ENCODE data around the gene TMPRSS13.
"Not testable (repeated sequence)": the region's sequence is repeated elsewhere in the genome, so short reads cannot be mapped to it uniquely, and the experiment has no call there.

The TMPRSS13 gene

DNA sequence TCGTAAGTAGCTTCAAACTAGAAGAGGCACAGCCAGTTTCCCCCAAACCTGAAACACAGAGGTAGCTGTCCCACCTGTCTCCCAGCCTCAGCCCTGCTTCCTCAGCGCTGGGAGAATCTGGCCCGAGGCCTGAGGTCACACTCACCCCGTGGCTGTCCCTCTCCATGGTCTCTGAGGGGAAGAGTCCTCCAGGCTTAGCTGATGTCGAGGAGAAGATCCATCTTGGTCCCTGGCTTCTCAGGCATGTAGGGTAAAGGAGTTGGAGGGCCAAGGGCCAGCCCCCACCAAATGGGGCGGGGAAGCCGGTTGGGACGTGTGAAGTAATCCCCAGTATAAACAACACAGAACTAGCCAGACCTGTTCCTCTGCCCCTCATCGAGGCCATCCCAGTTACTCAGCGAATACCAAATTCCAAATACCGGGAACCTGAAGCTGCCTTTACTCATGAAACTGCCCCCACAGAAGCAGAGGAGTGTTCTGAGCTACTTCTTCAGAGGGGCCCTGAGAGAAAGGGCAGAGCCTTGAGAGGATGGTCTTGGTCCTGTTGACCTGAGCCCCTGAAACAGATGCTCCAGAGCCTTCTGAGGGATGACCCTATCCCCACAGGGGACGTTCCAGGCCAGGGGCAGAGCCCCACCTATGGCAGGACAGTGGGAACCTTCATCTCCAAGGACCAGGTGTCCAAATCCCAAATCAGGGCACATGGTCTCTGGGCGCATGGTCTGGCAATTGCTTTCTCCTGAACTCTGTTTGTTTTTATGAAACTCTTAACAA, at the start of gene TMPRSS13:
Gene TMPRSS13 (minus strand): TSS at position 261 of the 774 bp plus-strand sequence. CDS start 95 bp downstream, at position 166.
- no peak for DNase-seq

GRCh38 chr11:117978991-117979390, 49.8 kb upstream of the TMPRSS13 start:
- no peak for DNase-seq

DNA sequence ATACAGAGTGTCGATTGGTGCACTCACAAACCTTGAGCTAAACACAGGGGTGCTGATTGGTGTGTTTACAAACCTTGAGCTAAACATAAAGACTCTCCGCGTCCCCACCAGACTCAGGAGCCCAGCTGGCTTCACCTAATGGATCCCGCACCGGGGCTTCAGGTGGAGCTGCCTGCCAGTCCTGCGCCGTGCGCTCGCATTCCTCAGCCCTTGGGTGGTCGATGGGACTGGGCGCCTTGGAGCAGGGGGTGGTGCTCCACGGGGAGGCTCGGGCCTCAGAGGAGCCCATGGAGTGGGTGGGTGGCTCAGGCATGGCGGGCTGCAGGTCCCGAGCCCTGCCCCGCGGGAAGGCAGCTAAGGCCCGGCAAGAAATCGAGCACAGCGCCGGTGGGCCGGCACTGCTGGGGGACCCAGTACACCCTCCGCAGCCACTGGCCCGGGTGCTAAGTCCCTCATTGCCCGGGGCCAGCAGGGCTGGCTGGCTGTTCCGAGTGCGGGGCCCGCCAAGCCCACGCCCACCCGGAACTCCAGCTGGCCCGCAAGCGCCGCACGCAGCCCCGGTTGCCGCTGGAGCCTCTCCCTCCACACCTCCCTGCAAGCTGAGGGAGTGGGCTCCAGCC, 49.2 kb upstream of the TMPRSS13 start:
- DNase-seq = not testable (repeated sequence)

- not testable (repeated sequence) for DNase-seq
Measured at GRCh38 chr11:117977612-117978264, 48.5 kb upstream of the TMPRSS13 start.

GRCh38 chr11:117977029-117977428, 47.8 kb upstream of the TMPRSS13 start:
- no peak for DNase-seq

DNA sequence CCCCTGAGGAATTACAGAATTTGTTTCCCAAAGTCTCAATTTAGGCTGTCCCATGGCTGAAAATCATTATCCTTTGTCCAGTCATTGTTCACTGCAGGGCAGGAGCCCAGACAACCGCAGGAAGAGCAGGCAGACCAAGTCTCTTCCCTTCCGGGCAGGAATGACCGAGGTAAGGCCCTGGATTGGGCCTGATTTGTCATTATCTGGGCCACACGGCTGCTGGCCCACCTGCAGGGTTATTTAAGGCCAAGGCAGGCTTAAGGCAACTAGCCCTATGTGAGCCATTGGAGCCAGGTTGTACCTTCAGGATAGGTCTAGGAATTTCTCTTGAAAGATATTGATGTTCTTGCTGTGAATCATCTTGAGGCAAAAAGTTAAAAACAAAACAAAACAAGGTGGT, 47.2 kb upstream of the TMPRSS13 start:
- no peak for DNase-seq

DNA sequence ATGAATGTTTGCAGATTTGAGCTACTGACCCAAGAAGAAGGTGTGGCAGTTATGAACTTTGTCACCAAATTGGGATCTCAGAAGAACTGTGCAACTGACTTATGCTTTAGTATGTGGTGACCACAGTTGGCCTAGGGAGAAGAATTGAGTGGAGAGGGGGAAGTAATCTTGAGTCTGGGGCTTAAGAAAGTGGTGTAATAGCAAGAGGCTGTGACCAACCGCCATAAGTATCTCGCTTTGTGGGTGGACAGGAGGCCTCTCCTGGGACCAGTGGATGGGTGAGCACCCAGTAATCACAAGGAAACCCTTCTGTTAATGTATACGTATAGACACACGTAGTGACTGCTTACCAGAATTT, 44.3 kb upstream of the TMPRSS13 start:
- no peak for DNase-seq

DNA sequence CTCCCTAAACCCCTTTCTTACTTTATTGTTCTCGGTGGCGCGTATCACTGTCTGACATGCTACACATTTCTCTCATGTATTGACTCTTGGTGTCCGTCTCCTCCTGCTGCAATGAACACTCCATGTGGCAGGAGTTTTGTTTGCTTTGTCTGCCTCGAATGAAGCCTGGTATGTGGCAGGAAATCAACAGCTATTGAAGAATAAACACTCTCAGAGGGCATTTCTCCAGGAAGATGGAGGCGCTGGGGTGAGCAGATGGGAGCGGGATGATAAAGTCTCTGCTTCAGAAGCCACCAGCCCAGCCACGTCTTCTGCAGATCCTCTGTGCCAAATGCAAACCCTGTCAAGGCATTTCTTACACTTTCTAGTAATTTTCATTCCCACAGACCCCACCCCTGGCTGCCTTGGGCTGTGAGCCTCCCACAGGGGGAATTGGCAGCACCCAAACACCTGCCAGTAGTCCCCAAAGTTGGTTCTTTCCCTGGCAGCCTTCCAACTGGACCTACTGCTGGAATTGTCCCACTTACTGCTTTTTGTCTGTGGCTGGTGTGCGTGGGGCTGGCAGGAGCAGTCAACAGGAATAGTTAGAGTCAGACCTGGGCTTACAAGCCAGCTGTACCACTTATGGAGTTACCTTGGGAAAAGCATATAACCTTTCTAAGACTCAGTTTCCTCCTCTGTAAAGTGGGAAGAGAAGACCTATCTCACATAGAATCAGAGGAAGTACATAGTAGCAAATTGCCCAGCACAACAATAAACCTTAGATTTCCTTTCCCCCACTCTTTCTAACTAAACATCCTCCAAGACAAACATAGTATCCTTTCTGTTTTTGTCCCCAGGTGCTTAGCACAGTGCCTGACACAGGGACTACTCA, 43.7 kb upstream of the TMPRSS13 start:
- no peak for DNase-seq

DNA sequence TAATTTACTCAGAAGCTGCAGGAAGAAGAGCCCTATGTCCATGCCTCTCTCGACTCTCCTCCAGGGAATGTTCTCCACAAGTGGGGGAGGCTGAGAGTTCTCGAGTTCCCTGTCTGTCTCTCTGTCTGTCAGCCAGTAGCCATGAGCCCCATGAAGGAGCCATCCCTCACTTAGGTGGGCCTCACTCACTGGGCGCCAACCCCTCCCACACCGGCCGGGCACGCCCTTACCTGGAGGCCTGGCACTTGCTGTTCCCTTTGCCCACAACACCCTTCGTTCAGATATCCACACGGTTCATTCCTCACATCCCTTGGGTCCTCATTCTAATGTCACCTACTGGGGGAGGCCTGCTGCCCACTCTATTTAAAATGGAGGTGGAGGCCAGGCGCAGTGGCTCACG, 42.8 kb upstream of the TMPRSS13 start:
- DNase-seq = no peak

- DNase-seq = peak; percentile 59
Measured at GRCh38 chr11:117970400-117971024, 41.3 kb upstream of the TMPRSS13 start.

DNA sequence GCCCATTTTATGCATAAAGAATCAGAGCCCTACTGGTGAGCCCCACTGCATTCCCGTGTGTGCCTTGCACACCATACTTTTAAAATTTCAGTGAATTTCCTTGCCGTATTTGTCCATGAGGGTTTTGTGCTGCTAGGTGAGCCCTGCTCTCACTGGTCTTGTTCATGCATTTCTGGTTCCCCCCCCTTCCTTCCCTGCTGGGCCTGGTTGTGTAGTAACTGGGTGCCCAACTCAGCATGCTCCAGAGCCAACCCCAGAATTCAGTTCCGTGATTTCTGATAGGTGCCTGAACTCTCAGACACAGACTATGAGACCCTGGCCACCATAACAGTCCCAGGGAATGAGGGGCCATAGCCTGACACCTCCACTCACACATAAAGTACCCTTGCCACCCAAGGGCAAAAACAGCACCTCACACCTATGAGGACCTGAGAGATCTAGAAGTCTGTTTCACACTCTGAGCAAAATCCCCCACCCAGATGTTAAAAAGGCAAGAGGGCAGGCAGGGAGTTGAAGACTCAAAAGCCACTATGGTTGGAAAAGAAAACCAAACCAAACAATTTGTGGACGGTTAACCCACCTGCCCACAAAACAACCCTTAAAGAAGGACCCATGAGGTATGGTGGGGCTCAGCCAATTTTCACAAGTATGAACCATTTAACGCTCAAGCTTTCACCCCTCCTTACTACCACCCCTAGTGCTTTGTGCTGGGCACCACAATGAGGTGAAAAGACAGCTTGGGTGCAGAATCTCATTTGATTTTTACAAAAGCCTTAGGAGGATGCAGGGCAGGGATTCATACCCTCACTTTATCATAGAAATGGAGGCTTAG, 40.2 kb upstream of the TMPRSS13 start:
- DNase-seq = no peak

DNA sequence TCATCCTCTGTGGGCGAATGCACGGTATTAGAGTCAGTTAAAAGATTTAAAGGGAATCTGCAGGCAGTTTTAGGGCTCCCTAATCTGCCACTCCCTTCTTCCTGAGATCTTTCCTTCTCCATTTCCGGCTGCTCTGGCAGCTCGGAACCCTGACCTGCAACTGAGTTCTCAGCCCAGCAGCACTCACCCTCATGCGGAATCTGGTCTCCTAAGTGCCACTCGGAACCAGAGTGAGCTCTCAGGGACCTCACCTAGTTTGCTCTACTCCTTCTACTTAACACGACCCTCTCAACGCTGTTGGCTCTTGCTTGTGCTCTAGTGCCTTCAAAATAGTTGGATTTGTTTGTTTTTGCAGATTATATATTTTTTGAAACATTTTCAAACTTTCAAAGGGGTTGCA, 37.7 kb upstream of the TMPRSS13 start:
- no peak for DNase-seq

- DNase-seq = no peak
Measured at GRCh38 chr11:117962826-117963225, 33.6 kb upstream of the TMPRSS13 start.

GRCh38 chr11:117961896-117962295, 32.7 kb upstream of the TMPRSS13 start:
- DNase-seq = no peak

GRCh38 chr11:117960406-117960805, 31.2 kb upstream of the TMPRSS13 start:
- no peak for DNase-seq

- no peak for DNase-seq
Measured at GRCh38 chr11:117959438-117960149, 30.4 kb upstream of the TMPRSS13 start.

- no peak for DNase-seq
Measured at GRCh38 chr11:117958949-117959348, 29.7 kb upstream of the TMPRSS13 start.

GRCh38 chr11:117953024-117953671, 23.9 kb upstream of the TMPRSS13 start:
- DNase-seq = peak in 1 of 2 donors; percentile 63

GRCh38 chr11:117950993-117951961, 22.1 kb upstream of the TMPRSS13 start:
- peak; percentile 28 to 42 for DNase-seq
